WI38 (cell line): ENCODE measurements around the gene EFNB1.
"Not testable (repeated sequence)": the region's sequence is repeated elsewhere in the genome, so short reads cannot be mapped to it uniquely, and the experiment has no call there.

Experiments used
- H3K4me3 ChIP-seq: 2 replicates; pipeline ENCODE4 v1.5.1; 2011; ENCODE audit warnings: low read depth, mild to moderate bottlenecking, control low read depth, low read length
- CTCF ChIP-seq: IDR thresholded peaks from 2 replicates; pipeline ENCODE4 v1.5.1; 2012; ENCODE audit warnings: low read depth, mild to moderate bottlenecking, control low read depth, low read length

EFNB1 gene

DNA sequence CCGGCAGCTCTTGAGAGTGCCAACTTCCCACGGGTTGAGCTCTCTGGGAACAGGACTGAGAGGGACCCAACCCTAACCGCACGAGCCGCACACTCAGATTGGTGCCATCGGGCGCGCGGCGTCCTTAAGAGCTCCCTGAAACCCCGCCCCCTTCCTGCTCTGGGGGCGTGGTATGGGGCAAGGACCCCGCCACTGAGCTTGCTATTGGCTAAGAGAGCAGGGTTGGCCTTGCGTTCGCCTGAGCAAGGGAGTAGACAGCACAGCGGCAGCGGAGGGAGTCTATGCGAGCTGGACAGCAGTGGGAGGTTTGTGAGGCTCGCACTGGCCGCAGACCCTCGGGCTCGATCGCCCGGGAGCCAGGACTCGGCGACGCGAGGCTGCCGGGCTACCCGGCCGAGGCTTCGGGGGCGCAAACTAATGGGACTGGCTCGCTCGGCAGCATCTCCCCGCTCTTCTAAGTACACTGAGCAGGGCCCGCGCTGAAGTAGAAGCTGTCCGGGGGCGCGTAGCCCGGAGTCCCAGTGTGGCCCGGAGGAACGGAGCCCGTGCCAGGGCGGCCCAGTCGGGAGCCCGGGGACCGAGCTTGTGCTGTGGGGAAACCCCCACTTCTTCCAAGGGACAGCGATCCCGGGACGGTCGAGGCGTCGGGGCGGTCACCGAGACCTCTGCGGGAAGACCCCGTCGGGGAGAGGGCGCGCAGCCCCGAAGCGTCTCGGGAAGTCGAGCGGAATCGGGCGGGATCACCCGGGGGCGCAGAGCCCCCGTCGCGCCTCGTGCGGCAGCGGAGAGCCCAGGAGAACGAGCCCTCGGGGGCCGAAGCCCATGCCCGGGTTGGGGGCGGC is at the start of gene EFNB1:
EFNB1 (plus strand) TSS at position 282 of the 842 bp plus-strand sequence. CDS start 756 bp downstream, outside the sequence.
- peak within 1 kb of the TSS; percentile 73 for H3K4me3 ChIP-seq
- no peak for TF ChIP-seq CTCF

DNA sequence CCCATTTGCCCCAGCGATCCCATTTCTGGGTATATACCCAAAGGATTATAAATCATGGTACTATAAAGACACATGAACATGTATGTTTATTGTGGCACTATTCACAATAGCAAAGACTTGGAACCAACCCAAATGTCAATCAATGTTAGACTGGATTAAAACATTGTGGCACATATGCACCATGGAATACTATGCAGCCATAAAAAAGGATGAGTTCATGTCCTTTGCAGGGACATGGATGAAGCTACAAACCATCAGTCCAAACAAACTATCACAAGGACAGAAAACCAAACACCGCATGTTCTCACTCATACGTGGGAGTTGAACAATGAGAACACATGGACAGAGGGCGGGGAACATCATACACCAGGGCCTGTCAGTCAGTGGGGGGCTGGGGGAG is 47.5 kb upstream of the EFNB1 start:
- not testable (repeated sequence) for H3K4me3 ChIP-seq

DNA sequence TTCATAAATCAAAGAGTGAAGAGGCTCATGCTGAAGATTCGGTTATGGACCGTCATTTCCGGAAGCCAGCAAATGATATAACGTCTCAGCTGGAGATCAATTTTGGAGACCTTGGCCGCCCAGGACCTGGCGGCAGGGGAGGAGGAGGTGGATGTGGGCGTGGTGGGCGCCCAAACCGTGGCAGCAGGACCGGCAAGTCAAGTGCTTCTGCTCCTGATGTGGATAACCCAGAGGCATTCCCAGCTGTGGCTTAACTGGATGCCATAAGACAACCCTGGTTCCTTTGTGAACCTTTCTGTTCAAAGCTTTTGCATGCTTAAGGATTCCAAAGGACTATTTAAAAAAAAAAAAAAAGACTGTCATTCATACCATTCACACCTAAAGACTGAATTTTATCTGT is 44.0 kb upstream of the EFNB1 start:
- no peak overlapping the region for H3K4me3 ChIP-seq
- TF ChIP-seq CTCF: no peak

DNA sequence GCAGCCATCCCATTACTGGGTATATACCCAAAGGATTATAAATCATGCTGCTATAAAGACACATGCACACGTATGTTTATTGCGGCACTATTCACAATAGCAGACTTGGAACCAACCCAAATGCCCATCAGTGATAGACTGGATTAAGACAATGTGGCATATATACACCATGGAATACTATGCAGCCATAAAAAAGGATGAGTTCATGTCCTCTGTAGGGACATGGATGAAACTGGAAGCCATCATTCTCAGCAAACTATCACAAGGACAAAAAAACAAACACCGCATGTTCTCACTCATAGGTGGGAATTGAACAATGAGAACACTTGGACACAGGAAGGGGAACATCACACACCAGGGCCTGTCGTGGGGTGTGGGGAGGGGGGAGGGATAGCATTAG is 42.2 kb upstream of the EFNB1 start:
- not testable (repeated sequence) for H3K4me3 ChIP-seq

DNA sequence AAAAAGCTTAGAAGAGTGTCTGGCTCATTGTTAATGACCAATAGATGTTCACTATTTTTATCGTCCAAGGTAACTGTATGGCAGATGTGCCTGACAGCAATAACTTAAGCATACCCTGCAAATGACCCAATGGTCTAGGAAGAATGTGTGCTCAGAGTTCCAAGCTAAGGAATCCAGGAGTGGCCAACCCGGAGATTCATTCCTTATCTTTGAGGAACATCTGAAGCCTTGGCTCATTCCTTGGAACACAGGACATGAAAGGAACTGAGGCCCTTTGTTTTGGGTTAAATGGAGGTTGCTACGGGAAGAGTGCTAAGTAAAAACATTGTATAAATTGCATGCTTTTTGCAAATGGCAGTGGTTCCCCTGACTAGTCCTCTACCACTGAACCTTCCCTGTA is 38.9 kb upstream of the EFNB1 start:
- no peak overlapping the region for H3K4me3 ChIP-seq
- TF ChIP-seq CTCF: no peak

- H3K4me3 ChIP-seq: no peak overlapping the region
- TF ChIP-seq CTCF: no peak
These were observed 36.7 kb upstream of the EFNB1 start for GRCh38 chrX:68792083-68792482.

- no peak for TF ChIP-seq CTCF
- no peak overlapping the region for H3K4me3 ChIP-seq
These were observed 34.4 kb upstream of the EFNB1 start for GRCh38 chrX:68794461-68794860.

- no peak for TF ChIP-seq CTCF
- H3K4me3 ChIP-seq: no peak overlapping the region
These were observed 33.1 kb upstream of the EFNB1 start for GRCh38 chrX:68795741-68796140.

DNA sequence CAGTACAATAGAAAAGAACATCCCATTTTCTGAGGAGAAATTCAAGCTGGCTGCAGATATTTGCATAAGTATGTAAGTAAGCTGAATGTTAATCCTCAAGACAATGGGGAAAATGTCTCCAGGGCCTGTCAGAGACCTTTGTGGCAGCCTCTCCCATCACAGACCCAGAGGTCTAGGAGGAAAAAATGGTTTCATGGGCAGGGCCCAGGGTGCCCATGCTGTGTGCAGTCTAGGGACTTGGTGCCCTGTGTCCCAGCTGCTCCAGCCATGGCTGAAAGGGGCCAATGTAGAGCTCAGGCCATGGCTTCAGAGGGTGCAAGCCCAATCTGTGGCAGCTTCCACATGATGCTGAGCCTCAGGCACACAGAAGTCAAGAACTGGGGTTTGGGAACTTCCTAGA is 30.4 kb upstream of the EFNB1 start:
- not testable (repeated sequence) for H3K4me3 ChIP-seq
